Measurements from ENCODE around the gene DAPL1.

Gene DAPL1

GRCh38 chr2:158845859-158846258, 50.7 kb downstream of the DAPL1 start (continued):
- no peak for TF ChIP-seq ZNF280C (tag by site-specific recombination; IDR thresholded peaks at IDR 0.05)
- no peak for TF ChIP-seq ZNF148 (tag by site-specific recombination; IDR thresholded peaks at IDR 0.05; ENCODE audit: borderline replicate concordance)
- peak; percentile 45; the same call in 1 of the 2 replicates for TF ChIP-seq ZNF610 (tag by site-specific recombination; IDR thresholded peaks at IDR 0.05; ENCODE audit: borderline replicate concordance)
- no peak for TF ChIP-seq ZNF623 (tag by site-specific recombination; IDR thresholded peaks at IDR 0.05)
- TF ChIP-seq KLF8 (tag by site-specific recombination; IDR thresholded peaks at IDR 0.05) = 0 out of 2 replicates have a peak, but pooled peaks have one; percentile 24
- peak; percentile 82 for TF ChIP-seq PRDM4 (tag by site-specific recombination; IDR thresholded peaks at IDR 0.05)
- 0 out of 2 replicates have a peak, but pooled peaks have one; percentile 13 for TF ChIP-seq ZNF518A (tag by site-specific recombination; conservative IDR thresholded peaks at IDR 0.05; ENCODE audit: low read depth)
- TF ChIP-seq ZNF433 (tag by site-specific recombination; IDR thresholded peaks at IDR 0.05; ENCODE audit: low read depth) = no peak
- no peak for TF ChIP-seq ZNF837 (tag by site-specific recombination; IDR thresholded peaks at IDR 0.05)
- TF ChIP-seq SP7 (tag by site-specific recombination; IDR thresholded peaks at IDR 0.05) = peak; percentile 66; the same call in 1 of the 2 replicates
- TF ChIP-seq SCRT1 (tag by site-specific recombination; IDR thresholded peaks at IDR 0.05; ENCODE audit: borderline replicate concordance) = no peak
- TF ChIP-seq ZNF391 (tag by site-specific recombination; IDR thresholded peaks at IDR 0.05; ENCODE audit: borderline replicate concordance, low read depth) = 0 out of 2 replicates have a peak, but pooled peaks have one; percentile 49
- TF ChIP-seq ZNF211 (tag by site-specific recombination; IDR thresholded peaks at IDR 0.05; ENCODE audit: low read depth) = no peak
- TF ChIP-seq ZNF366 (tag by site-specific recombination; conservative IDR thresholded peaks at IDR 0.05) = 0 out of 2 replicates have a peak, but pooled peaks have one; percentile 22
- TF ChIP-seq ZNF416 (tag by site-specific recombination; IDR thresholded peaks at IDR 0.05) = no peak
- TF ChIP-seq FEZF1 (tag by site-specific recombination; IDR thresholded peaks at IDR 0.05) = peak; percentile 87
- TF ChIP-seq BCL11B (tag by site-specific recombination; IDR thresholded peaks at IDR 0.05; ENCODE audit: low read depth) = no peak
- TF ChIP-seq OVOL3 (tag by site-specific recombination; IDR thresholded peaks at IDR 0.05) = peak; percentile 71; the same call in 1 of the 2 replicates
- no peak for TF ChIP-seq ZNF704 (tag by site-specific recombination; IDR thresholded peaks at IDR 0.05)
- TF ChIP-seq GLI4 (tag by site-specific recombination; IDR thresholded peaks at IDR 0.05) = no peak
- TF ChIP-seq AEBP2 (tag by site-specific recombination; IDR thresholded peaks at IDR 0.05; ENCODE audit: borderline replicate concordance) = no peak
- peak; percentile 55; the same call in 1 of the 2 replicates for TF ChIP-seq ZNF18 (tag by site-specific recombination; IDR thresholded peaks at IDR 0.05)
